GM12891 (cell line): ENCODE results near the gene ELF2.

Source experiments
- DNase-seq: peaks from one replicate; pipeline ENCODE4 v3.0.0; 2011; ENCODE audit warnings: low spot score; ENCODE audit not compliant: insufficient read length
- FAIRE-seq: peaks from 2 replicates; lab custom pipeline; 2011; peaks lifted over from hg19 to GRCh38; lab: Jason Lieb, UNC
- PAX5 ChIP-seq: IDR thresholded peaks from 2 replicates; pipeline ENCODE4 v1.6.1; 2011; ENCODE audit warnings: low read length, moderate library complexity, mild to moderate bottlenecking; ENCODE audit not compliant: insufficient read depth, severe bottlenecking
- POLR2A ChIP-seq: IDR thresholded peaks from 2 replicates; pipeline ENCODE4 v1.6.1; 2011; ENCODE audit warnings: low read depth, low read length, control low read depth
- POLR2AphosphoS5 ChIP-seq: IDR thresholded peaks from 2 replicates; pipeline ENCODE4 v1.6.1; 2011; ENCODE audit warnings: low read depth, low read length, control low read depth
- POU2F2 ChIP-seq: IDR thresholded peaks from 2 replicates; pipeline ENCODE4 v1.6.1; 2011; ENCODE audit warnings: low read depth, mild to moderate bottlenecking, control low read depth, low read length, moderate library complexity
- SPI1 ChIP-seq: IDR thresholded peaks from 2 replicates; pipeline ENCODE4 v1.6.1; 2011; ENCODE audit warnings: low read depth, low read length, control low read depth
- TAF1 ChIP-seq: IDR thresholded peaks from 2 replicates; pipeline ENCODE4 v1.6.1; 2011; ENCODE audit warnings: low read depth, low read length, control low read depth

The ELF2 gene

DNA sequence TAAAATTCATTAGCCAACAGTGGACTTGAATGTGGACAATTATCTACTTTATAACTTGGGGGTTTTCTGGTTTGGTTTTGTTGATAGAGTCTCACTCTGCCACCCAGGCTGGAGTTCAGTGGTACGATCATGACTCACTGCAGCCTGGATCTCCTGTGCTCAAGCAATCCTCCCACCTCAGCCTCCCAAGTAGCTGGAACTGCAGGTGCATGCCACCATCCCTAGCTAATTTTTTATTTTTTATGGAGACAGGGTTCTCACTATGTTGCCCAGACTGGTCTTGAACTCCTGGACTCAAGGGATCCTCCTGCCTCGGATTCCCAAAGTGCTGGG, 12.4 kb upstream of the ELF2 start:
- FAIRE-seq (no peak), DNase-seq (no peak)
- no peak for TF ChIP-seq POU2F2
- no peak for TF ChIP-seq SPI1
- no peak for TF ChIP-seq POLR2A
- no peak for TF ChIP-seq TAF1
- TF ChIP-seq POLR2AphosphoS5 = no peak
- TF ChIP-seq PAX5 = no peak

DNA sequence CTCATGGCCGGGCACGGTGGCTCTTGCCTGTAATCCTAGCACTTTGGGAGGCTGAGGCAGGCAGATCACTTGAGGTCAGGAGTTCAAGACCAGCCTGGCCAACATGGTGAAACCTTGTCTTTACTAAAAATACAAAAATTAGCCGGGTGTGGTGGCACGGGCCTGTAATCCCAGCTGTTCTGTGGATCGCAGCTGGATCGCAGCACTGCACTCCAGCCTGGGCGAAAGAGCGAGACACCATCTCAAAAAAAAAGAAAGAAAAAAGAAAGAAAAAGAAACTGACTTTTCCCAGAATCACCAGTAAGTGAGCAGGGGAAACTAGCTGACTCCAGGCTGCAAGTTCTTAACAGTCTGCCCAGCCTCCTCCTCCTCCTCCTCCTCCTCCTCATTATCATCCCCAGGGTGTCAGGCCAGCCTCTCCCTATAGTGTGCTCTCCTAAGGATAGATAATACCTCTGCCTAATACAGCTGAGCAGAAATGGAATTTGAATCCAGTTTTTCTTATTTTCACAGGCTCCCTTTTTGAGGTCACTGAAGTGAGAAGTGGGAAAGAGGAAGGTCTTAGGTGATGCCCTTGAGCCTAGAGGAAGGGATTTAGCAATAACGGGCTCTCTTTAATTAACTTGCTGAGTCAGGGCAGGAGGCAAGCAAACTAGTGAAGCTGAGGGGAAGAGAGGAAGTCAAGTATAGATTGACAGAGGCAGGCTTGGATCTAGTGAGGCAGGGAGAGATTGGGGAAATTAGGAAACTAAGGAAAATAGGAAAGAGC, 11.8 kb upstream of the ELF2 start:
- DNase-seq = no peak
- no peak for FAIRE-seq
- TF ChIP-seq SPI1 (no peak), PAX5 (no peak), POU2F2 (no peak), POLR2A (no peak), POLR2AphosphoS5 (no peak), TAF1 (no peak)

GRCh38 chr4:139184129-139184528, 7.1 kb upstream of the ELF2 start:
- FAIRE-seq (no peak), DNase-seq (no peak)
- TF ChIP-seq SPI1 = no peak
- no peak for TF ChIP-seq POLR2A
- no peak for TF ChIP-seq PAX5
- TF ChIP-seq TAF1 = no peak
- no peak for TF ChIP-seq POU2F2
- TF ChIP-seq POLR2AphosphoS5 = no peak

DNA sequence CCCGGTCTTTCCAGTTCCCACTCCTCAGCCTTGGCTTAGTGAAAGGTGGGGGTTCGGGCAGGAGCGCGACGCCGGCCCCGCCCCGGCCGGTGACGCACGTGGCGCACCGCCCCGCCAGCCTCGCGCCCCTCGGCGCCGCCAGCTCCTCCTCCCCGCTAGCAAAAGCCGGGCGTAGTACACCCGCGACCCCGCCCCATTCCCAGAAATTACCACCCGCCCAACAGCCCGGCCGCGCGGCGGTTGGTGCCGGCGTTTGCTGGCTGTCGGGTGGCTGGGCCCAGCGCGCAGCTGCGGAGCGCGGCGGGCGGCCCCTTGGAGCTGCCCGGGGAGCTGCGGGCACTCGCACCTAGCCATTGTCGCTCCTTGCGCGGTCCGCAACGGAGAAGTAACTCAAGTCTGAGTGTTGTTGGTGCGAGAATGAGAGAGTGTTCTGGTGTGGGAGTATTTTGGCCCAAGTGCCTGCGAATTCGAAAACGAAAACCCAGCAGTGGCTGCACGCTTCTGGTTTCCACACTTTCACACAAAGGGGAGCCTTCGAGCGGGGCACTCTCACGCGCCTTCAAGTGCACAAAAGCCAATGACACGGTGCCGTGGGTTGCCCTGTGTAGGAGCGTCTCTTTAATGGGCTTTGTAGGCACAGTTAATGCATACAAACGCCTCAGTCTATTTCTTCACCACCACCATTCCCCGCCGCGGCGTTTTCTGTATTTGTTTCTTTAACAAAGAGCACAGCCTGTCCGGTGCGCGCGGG, 1.0 kb upstream of the ELF2 start:
- TF ChIP-seq SPI1 = no peak
- peak; percentile 41 for TF ChIP-seq TAF1
- peak; percentile 78 for TF ChIP-seq POLR2AphosphoS5
- TF ChIP-seq POLR2A = peak; percentile 77
- DNase-seq = peak; percentile 77
- FAIRE-seq = peak; percentile 97

GRCh38 chr4:139176302-139177048, 543 bp downstream of the ELF2 start:
- peak; percentile 81 for FAIRE-seq

GRCh38 chr4:139175646-139176301, 1.2 kb downstream of the ELF2 start:
- no peak for DNase-seq

More at GRCh38 chr4:139176302-139177048, 543 bp downstream of the ELF2 start:
- no peak for DNase-seq
- TF ChIP-seq PAX5 (peak; percentile 3), POU2F2 (no peak)

GRCh38 chr4:139171876-139172691, 4.9 kb downstream of the ELF2 start:
- peak; percentile 43 for FAIRE-seq
- no peak for DNase-seq
- TF ChIP-seq POLR2A (no peak), PAX5 (no peak), SPI1 (no peak), TAF1 (no peak), POU2F2 (no peak), POLR2AphosphoS5 (no peak)

More at GRCh38 chr4:139175646-139176301, 1.2 kb downstream of the ELF2 start:
- TF ChIP-seq TAF1 (no peak), SPI1 (peak; percentile 73)
- peak; percentile 59 for FAIRE-seq

- FAIRE-seq (no peak), DNase-seq (no peak)
- no peak for TF ChIP-seq POLR2AphosphoS5
- TF ChIP-seq POLR2A = no peak
- TF ChIP-seq TAF1 = no peak
- no peak for TF ChIP-seq POU2F2
- no peak for TF ChIP-seq SPI1
- TF ChIP-seq PAX5 = no peak
Observed at GRCh38 chr4:139170932-139171331, 6.1 kb downstream of the ELF2 start.
